Dendritic cell treated with granulocyte-macrophage colony-stimulating factor and Interleukin-4, amounts not matched to agents 40 ng/mL and 50 ng/mL, for 4 days (primary cell): ENCODE measurements around the gene PARM1.

ENCODE experiments used
- H3K27ac Mint-ChIP-seq: one replicate; pipeline ENCODE4 v1.8.0; 2022; ENCODE audit warnings: mild to moderate bottlenecking, mixed read lengths
- H3K27me3 Mint-ChIP-seq: one replicate; pipeline ENCODE4 v1.8.0; 2022; ENCODE audit warnings: mild to moderate bottlenecking, mixed read lengths
- H3K36me3 Mint-ChIP-seq: one replicate; pipeline ENCODE4 v1.8.0; 2022; ENCODE audit warnings: low read depth, mixed read lengths
- H3K4me1 Mint-ChIP-seq: one replicate; pipeline ENCODE4 v1.8.0; 2022; ENCODE audit warnings: low read depth, mixed read lengths
- H3K4me3 Mint-ChIP-seq: one replicate; pipeline ENCODE4 v1.8.0; 2022; ENCODE audit warnings: mild to moderate bottlenecking, moderate library complexity, mixed read lengths
- H3K9me3 Mint-ChIP-seq: one replicate; pipeline ENCODE4 v1.8.0; 2022; ENCODE audit warnings: mixed read lengths
- intact Hi-C: fragments of 100-400 bp; cut with micrococcal nuclease; formaldehyde crosslinking; loops from one replicate; pipeline ENCODE4 v1.15.0; 2022

The PARM1 gene

DNA sequence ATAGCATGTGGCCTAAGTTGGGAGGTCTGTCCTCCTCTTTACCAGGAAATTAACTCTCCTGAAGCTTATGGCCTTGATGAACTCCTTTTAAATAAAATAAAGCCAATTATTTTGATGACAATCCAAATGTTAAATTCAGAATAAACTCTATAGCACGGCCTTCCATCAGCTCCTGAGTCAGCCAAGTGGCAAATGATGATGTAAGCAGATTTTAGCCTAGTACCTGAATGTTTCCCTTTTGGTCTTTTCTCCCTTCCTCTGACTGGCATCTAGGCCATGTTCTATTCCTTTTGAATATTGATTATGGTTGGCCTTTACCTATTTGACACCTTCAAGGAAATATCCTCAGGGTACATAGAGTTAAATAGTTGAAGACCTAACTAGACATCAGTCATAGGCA, 76.2 kb downstream of the PARM1 start:
- intact Hi-C loops, result no loop called here
- Mint-ChIP-seq H3K4me1 (peaks cover 9% of the 10 kb centered on the region), H3K27me3 (peaks cover 3% of the 10 kb centered on the region), H3K27ac (no peak overlapping the region), H3K36me3 (peaks cover 17% of the 10 kb centered on the region), H3K9me3 (peaks cover 22% of the 10 kb centered on the region), H3K4me3 (no peak overlapping the region)

DNA sequence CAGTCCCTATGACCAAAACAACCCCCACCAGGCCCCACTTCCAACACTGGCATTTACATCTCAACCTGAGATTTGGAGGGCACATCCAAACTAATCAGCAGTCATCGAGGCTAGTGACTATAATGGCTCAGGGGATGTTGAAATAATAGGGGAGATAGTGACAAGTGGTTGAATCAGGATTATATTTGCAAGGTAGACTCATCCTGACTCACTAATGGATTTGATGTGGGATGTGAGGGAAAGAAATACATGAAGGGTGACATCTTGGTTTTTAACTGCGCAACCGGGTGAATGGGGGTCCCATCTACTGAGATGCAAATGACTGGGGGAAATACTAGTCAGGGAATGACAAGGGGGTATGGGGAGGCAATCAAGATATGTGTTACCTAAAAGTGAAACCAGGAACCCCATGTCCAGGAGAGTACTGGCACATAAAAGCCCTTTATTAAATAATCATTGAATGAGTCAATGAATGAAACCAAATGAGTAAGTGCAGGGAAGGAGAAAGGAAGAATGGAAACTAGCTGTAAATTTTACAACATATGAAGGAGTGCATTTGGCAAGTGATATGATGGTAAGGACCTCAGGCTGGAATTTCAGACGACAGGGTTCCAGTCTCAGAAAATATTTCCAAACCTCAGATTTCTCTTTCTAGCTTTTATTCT, 78.3 kb downstream of the PARM1 start:
- Mint-ChIP-seq H3K27ac (no peak overlapping the region), H3K36me3 (peaks cover 28% of the 10 kb centered on the region), H3K9me3 (peaks cover 22% of the 10 kb centered on the region), H3K4me1 (peaks cover 5% of the 10 kb centered on the region), H3K4me3 (no peak overlapping the region), H3K27me3 (no peaks in the 10 kb centered on the region)
- intact Hi-C loops, result no loop called here

DNA sequence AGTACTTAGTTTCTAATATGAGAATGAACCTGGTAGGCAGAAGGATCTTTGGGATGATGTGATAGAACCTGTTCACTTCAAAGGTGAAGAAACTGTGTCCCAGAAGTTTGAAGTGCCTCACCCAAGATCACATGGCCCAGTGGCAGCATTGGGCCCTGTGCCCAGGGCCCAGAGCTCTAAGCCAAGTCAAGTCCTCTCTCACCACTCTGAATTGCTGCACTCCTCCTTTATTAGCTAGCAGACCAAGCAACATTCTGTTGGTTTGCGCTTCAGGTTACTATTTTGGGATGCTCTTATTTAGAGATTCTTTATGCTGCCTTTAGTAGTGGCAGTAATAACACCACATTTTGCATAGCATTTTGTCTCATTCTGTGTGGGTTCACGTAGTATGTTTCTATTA, 82.7 kb downstream of the PARM1 start:
- Mint-ChIP-seq H3K27me3 (peaks cover 4% of the 10 kb centered on the region), H3K9me3 (peaks cover 10% of the 10 kb centered on the region), H3K27ac (no peak overlapping the region), H3K4me1 (peaks cover 5% of the 10 kb centered on the region), H3K36me3 (peaks cover 34% of the 10 kb centered on the region), H3K4me3 (no peak overlapping the region)
- intact Hi-C loops, result no loop called here

DNA sequence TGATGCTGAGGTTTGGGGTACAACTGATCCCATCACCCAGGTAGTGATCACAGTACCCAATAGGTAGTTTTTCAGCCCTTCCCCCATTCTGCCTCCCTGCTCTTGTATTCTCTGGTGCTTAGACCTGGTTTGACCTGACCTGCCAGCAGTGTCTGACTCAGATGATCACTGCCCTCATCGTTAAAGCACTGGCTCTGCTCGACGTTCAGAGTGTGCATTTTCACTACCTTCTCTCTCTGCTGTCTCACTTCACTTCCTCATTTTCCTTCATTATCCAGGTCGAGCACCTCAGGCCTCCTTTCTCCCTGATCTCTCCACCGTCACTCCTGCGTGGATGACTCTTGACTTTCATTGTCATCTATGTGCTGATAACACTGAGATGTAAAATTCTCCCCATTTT, 83.6 kb downstream of the PARM1 start:
- Mint-ChIP-seq H3K4me1 (peaks cover 4% of the 10 kb centered on the region), H3K9me3 (peaks cover 7% of the 10 kb centered on the region), H3K27me3 (peaks cover 4% of the 10 kb centered on the region), H3K27ac (no peak overlapping the region), H3K36me3 (peaks cover 35% of the 10 kb centered on the region), H3K4me3 (no peak overlapping the region)
- intact Hi-C loops, result no loop called here

DNA sequence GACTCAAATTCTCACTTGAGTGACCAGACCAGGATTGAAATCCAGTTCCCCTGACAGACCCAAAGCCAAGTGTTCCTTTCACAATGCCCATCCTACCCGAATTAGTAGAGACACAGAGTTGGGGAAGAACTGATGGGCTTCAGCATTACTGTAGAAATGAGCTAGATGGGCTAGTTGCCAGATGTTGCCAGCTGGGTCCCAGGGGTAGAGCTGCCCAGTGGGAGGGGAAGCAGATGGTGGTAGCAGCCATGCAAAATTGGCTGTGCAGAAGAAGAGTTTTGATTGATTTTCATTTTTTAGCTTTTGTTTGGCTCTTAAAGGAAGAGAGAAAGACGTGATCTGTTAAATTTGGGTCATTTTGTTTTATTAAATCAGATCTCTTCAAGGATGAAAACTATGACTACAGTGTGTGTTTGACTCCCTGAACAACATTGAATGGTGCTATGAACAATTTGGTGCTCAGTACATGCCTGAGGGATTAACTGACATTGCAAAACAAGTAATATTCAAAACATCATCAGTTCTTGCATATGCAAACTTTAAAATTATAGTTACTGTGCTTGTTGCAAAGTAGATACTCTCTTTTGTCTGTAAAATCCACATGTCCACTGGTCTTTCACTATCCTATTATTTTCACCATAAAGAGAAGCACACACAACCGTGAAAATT, 86.0 kb downstream of the PARM1 start:
- Mint-ChIP-seq H3K9me3 (peaks cover 7% of the 10 kb centered on the region), H3K4me3 (no peak overlapping the region), H3K4me1 (peaks cover 4% of the 10 kb centered on the region), H3K27me3 (peaks cover 4% of the 10 kb centered on the region), H3K27ac (no peak overlapping the region), H3K36me3 (peaks cover 20% of the 10 kb centered on the region)
- intact Hi-C loops, result no loop called here

DNA sequence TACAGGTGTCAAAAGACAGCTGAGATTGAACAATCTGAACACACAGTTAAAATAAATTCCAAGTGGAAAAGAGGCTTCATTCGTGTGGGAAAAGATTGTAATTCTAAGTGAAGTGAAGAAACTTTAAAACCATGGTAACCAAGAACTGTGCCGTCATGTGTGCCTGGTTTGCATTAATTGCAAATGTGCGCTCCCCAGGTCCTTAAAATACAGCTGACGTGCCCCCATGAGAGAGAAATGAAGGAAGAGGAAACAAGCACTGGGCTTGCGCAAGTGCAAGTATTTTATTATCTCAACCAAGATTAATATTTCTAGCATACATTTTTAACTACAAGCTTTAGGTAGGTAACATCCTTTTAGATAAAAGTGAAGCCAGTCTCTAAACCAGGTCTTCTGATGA, 92.5 kb downstream of the PARM1 start:
- Mint-ChIP-seq H3K27ac (no peak overlapping the region), H3K36me3 (peaks cover 19% of the 10 kb centered on the region), H3K9me3 (peaks cover 9% of the 10 kb centered on the region), H3K4me1 (peaks cover 40% of the 10 kb centered on the region), H3K4me3 (no peak overlapping the region), H3K27me3 (peaks cover 2% of the 10 kb centered on the region)
- intact Hi-C loops, result no loop called here

DNA sequence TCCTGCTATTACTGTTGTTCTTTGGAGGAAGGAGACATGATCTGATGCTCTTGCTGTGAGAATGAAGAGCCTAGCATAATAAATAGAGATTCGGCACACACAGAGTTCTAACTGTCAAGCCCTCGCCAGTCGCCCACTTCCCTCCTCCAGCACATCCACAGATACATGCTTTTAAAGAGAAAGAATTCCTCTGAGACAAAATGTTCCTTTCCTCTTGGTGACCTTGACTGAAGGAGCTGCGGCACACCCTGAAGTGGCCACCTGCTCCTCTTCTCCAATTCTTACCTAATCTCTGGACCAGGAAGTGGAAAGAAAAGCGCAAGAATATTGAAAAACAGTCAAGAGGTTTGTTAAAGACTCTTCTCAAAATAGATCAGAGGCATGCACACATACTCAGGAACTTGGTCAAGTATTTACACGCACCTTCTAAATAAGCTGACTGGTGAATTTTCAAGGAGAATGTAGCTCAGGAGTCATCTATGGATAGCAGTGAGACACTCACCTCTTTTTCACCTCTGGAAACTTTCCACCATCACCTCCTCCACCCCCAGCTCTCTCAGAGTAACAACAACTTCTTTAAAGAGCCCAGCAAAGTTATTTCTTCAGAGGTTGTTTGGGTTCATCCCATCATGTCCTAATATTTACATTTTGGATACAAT, 95.4 kb downstream of the PARM1 start:
- intact Hi-C loops, result no loop called here
- H3K27me3 Mint-ChIP-seq, result no peaks in the 10 kb centered on the region
- peaks cover 5% of the 10 kb centered on the region for H3K9me3 Mint-ChIP-seq
- H3K4me3 Mint-ChIP-seq, result no peak overlapping the region
- H3K36me3 Mint-ChIP-seq, result peaks cover 16% of the 10 kb centered on the region
- H3K4me1 Mint-ChIP-seq, result peaks cover 56% of the 10 kb centered on the region
- peak overlapping the region; percentile 53 for H3K27ac Mint-ChIP-seq

DNA sequence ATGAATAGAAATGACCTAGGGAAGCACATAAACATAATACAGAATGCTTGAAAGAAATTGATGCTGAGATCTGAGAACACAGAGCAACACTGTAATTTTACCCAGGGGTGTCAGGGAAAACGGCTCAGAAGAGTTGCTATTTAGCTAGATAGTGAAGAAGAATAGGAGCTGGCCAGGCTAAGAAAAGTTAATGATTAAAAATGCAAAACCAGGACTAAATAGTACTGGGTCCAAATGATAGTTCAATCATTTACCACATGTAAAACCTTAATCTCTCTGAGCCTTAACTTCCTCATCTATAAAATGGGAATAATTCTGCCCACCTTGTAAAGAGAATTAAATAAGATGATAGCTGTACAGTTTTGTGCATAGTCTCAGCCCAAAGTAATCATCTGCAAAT, 97.1 kb downstream of the PARM1 start:
- H3K27ac Mint-ChIP-seq, result no peak overlapping the region
- H3K4me1 Mint-ChIP-seq, result peaks cover 60% of the 10 kb centered on the region
- intact Hi-C loops, result loop anchor here (10.0 kb wide), 1 partner anchor 465 kb away; no protein-coding TSS in a partner anchor
- H3K36me3 Mint-ChIP-seq, result peaks cover 23% of the 10 kb centered on the region
- no peak overlapping the region for H3K4me3 Mint-ChIP-seq
- H3K9me3 Mint-ChIP-seq, result peaks cover 12% of the 10 kb centered on the region
- no peaks in the 10 kb centered on the region for H3K27me3 Mint-ChIP-seq

DNA sequence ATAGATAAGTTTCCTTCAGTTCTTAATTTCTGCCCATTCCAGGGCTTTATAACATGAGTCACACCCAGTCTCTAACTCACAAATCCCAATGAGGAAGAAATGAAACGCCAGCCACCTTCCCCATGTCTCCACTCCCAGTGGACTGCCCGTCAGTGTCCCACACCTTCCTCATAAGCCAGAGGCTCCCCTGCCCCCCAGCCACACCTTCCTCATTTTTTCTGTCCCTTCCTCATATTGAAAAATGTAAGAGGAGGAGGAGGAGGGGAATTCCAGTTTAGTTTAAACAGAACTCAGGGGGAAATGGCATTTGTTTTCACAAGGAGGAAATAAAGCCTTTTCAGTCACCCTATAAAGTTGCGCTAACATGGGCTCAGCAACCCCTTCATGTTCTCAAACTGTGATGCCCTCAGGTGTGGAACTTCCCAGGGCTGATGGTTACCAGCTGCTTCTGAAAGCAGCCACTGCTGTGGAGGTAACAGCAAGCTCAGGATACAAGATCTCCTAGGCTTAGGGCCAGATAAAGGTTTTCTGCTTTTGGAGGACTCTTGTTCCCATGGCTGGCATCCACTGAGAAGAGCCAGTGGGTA, 97.8 kb downstream of the PARM1 start:
- Mint-ChIP-seq H3K4me1 (peaks cover 60% of the 10 kb centered on the region), H3K27me3 (no peaks in the 10 kb centered on the region), H3K4me3 (peak overlapping the region; percentile 21), H3K27ac (peak overlapping the region; percentile 78), H3K36me3 (peaks cover 28% of the 10 kb centered on the region), H3K9me3 (peaks cover 15% of the 10 kb centered on the region)
- intact Hi-C loops, result loop anchor here (10.0 kb wide), 1 partner anchor 464 kb away; no protein-coding TSS in a partner anchor

DNA sequence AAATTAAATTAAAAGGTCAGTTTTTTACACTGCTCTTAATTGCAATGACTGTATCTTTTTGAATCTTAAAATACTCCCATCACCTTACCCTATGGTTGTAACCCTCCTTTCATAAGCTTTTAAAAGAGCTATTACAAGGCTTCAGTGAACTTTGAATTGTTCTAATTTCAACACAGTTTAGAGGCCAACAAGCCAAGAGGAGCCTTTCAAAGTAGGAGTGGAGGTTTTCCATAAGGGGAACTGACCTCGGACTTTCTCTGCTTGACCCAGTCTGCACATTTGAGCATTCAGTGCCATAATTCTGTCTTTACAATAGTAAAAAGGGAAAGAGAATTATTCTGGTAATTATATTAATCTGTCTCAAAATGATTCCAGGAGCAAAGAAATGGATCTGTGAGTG, 98.9 kb downstream of the PARM1 start:
- peaks cover 15% of the 10 kb centered on the region for H3K9me3 Mint-ChIP-seq
- intact Hi-C loops, result loop anchor here (10.0 kb wide), 1 partner anchor 463 kb away; no protein-coding TSS in a partner anchor
- H3K4me1 Mint-ChIP-seq, result peaks cover 65% of the 10 kb centered on the region
- no peaks in the 10 kb centered on the region for H3K27me3 Mint-ChIP-seq
- H3K36me3 Mint-ChIP-seq, result peaks cover 25% of the 10 kb centered on the region
- peak overlapping the region; percentile 78 for H3K27ac Mint-ChIP-seq
- no peak overlapping the region for H3K4me3 Mint-ChIP-seq

DNA sequence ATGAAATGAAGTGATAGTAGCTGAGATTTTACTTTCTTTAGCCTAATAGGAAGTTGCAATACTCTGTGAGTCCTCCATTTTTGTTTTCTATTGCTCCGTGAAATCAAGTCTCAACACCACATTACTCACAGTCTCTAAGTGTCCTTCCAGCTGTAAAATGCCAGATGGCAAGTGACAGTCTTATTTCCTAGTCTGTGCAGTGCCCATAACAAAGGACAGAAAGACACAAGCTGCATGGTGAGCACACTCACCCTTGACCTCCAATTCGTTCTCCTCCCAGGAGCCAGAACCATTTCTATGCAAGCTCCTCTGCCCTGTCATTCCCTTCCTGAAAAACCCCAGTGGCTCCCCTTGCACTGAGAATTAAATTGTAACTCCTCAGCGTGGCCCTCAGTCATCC, 101.6 kb downstream of the PARM1 start:
- H3K27me3 Mint-ChIP-seq, result no peaks in the 10 kb centered on the region
- H3K9me3 Mint-ChIP-seq, result peaks cover 9% of the 10 kb centered on the region
- intact Hi-C loops, result loop anchor here (10.0 kb wide), 1 partner anchor 460 kb away; no protein-coding TSS in a partner anchor
- H3K4me1 Mint-ChIP-seq, result peaks cover 56% of the 10 kb centered on the region
- H3K36me3 Mint-ChIP-seq, result peaks cover 18% of the 10 kb centered on the region
- peak overlapping the region; percentile 77 for H3K27ac Mint-ChIP-seq
- no peak overlapping the region for H3K4me3 Mint-ChIP-seq

DNA sequence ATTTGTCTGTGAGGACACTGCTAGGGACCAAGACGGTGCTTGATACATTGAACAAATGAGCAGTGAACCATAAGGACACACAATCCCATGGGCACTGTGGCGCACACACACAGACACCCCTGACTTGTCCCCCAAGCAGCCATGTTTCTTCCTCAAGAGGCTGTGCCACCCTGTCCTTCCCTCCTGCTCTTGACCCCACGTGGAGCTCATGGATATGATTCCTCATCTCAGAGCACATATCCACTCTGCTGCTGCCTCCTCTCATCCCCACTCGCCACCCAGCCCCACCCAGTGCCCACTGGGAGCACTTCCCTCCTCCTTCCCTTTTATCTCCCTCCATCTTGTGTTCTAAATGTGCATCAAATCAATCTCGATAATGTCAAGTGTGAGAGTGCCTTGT, 102.4 kb downstream of the PARM1 start:
- Mint-ChIP-seq H3K4me3 (no peak overlapping the region), H3K27me3 (no peaks in the 10 kb centered on the region), H3K36me3 (peaks cover 17% of the 10 kb centered on the region), H3K9me3 (peaks cover 9% of the 10 kb centered on the region), H3K4me1 (peaks cover 50% of the 10 kb centered on the region), H3K27ac (peak overlapping the region; percentile 77)
- intact Hi-C loops, result loop anchor here (5.0 to 10.0 kb wide), 2 partner anchors 103 to 459 kb away; partner anchors contain the start of gene PARM1

DNA sequence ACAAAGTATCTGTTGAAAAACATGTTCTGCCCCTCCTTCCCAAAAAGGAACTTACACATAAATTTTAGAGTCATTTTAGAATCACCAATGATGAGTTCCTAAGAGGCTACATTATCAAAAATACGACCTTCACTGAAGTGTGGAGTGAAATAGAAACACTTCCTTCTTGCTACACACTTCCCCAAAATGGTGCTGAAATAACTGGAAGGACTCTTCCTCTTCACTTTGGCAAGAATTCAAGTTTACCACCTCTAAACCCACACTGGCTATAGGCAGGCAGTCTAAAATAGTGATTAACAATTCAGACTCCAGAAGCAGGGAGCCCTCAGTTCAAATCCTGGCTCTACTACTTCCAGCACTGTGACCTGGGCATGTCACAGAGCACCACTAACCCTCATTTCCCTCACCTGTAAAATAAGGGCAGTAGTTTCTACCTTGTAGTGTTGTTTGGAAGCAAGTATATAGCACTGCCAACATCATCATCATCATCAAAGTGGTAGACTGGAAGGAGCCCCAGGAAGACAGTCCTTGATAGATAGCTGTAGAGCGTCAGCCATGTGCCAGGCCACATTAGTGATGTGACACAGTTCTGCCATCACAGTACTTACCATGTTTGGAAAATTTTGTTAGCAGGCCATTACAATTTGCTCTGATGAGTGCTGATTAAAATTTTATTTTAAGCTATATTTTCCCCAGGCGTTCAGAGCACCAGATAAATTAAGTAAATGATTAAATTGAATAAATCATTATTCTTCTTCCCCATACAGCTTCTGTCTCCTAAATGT, 103.3 kb downstream of the PARM1 start:
- Mint-ChIP-seq H3K4me1 (peaks cover 48% of the 10 kb centered on the region), H3K4me3 (peak overlapping the region; percentile 9), H3K9me3 (peaks cover 9% of the 10 kb centered on the region), H3K27ac (peak overlapping the region; percentile 77), H3K36me3 (peaks cover 17% of the 10 kb centered on the region), H3K27me3 (no peaks in the 10 kb centered on the region)
- intact Hi-C loops, result loop anchor here (5.0 to 10.0 kb wide), 2 partner anchors 104 to 459 kb away; partner anchors contain the start of gene PARM1
